ENCODE data around the gene PDE1C.

GRCh38 chr7:31815796-31816195, 254.4 kb downstream of the PDE1C start:
- TF ChIP-seq, protein P1, sequence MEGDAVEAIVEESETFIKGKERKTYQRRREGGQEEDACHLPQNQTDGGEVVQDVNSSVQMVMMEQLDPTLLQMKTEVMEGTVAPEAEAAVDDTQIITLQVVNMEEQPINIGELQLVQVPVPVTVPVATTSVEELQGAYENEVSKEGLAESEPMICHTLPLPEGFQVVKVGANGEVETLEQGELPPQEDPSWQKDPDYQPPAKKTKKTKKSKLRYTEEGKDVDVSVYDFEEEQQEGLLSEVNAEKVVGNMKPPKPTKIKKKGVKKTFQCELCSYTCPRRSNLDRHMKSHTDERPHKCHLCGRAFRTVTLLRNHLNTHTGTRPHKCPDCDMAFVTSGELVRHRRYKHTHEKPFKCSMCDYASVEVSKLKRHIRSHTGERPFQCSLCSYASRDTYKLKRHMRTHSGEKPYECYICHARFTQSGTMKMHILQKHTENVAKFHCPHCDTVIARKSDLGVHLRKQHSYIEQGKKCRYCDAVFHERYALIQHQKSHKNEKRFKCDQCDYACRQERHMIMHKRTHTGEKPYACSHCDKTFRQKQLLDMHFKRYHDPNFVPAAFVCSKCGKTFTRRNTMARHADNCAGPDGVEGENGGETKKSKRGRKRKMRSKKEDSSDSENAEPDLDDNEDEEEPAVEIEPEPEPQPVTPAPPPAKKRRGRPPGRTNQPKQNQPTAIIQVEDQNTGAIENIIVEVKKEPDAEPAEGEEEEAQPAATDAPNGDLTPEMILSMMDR (conservative IDR thresholded peaks at IDR 0.05 in 1 of 2, IDR thresholded peaks at IDR 0.05 in 1 of 2; ENCODE audit: low read depth in 1 of 2, low read length in 2 of 2), result no peak
- TF ChIP-seq EZH2 (IDR thresholded peaks at IDR 0.05; ENCODE audit: low read length, missing control alignments), result no peak
